ENCODE results near the gene C5orf24. TPM values are rescaled to one million over a fixed set of nuclear protein-coding genes. Genes with fewer than 3 reads are reported as not detected.
A peak's percentile ranks its signal among the peaks of the same experiment; 100 is the strongest.

The C5orf24 gene
- total and polyA plus RNA-seq, 10 of the 15 experiments (the other 5 are each of a cell fraction or from before 2014, with no cell fraction given), result 5.4 to 26.8 (median 15.6) TPM

GRCh38 chr5:134845335-134845851 is 375 bp upstream of the C5orf24 start (continued):
- TF ChIP-seq ATF7 (IDR thresholded peaks at IDR 0.05; ENCODE audit: low read depth) (peak; percentile 28; the same call in 1 of the 2 replicates), STAT1 (conservative IDR thresholded peaks at IDR 0.05) (0 out of 2 replicates have a peak, but pooled peaks have one; percentile 15)

DNA sequence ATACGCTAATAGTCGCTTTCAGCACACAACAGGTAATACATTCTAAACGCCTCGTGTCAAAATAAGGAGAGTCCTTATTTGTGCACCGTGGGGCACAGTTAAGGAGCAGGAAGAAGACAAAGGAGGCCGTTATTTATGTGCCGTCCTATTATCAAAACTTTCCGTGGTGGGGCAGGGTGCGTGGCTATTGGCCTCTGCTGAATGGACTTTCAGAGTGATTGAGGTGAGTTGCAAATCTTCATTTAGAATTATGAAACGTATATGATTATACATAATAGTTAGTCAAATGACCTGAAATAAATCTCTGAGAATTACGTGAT is 833 bp downstream of the C5orf24 start:
- Histone ChIP-seq H3K4me3 (peak overlapping the region; percentile 84), H4K20me1 (ENCODE audit: control insufficient read depth, insufficient read depth) (no peaks in the 10 kb centered on the region; the same call in 1 of the 2 replicates), H3K4me2 (ENCODE audit: control insufficient read depth, insufficient read depth) (peak overlapping the region; percentile 36), H2AFZ (ENCODE audit: control insufficient read depth, low read depth, low read length) (peak overlapping the region; percentile 80), H3K36me3 (ENCODE audit: control insufficient read depth in 2 of 2, insufficient read depth in 2 of 2, low read length in 1 of 2) (peaks cover 0 to 5% of the 10 kb centered on the region in 2 experiments; a peak in 2 of 4 replicates), H3K9me3 (replicated peaks; ENCODE audit: control insufficient read depth, insufficient read depth, low read length) (no peaks in the 10 kb centered on the region), H3K27ac (ENCODE audit: control insufficient read depth, insufficient read depth) (peak overlapping the region; percentile 92), H3K79me2 (ENCODE audit: control insufficient read depth, insufficient read depth, low read length) (peaks cover 42% of the 10 kb centered on the region), H3K27me3 (replicated peaks in 1 of 2; ENCODE audit: control insufficient read depth in 2 of 2, insufficient read depth in 2 of 2, low read length in 1 of 2) (no peaks in the 10 kb centered on the region), H3K9ac (ENCODE audit: control insufficient read depth, insufficient read depth, low read length) (peak overlapping the region; percentile 98), H3K4me1 (ENCODE audit: control insufficient read depth, insufficient read depth, low read length) (peaks cover 10% of the 10 kb centered on the region)
- under 1% methylated on average over 11 of the region's 11 CpGs for WGBS (ENCODE audit: insufficient coverage, insufficient replicate concordance, low lambda C conversion rate, missing lambda C conversion rate)
- ChIA-PET RAD21 (ENCODE audit: unreplicated experiment) (interaction anchor here (0.8 to 1.2 kb wide), 4 partner anchors 27 to 110 kb away, joined by 3 to 6 read pairs (median 5); partner anchors contain the start of genes CAMLG, PCBD2 and TXNDC15), POLR2A (interaction anchor here (1.0 to 1.4 kb wide), 6 partner anchors 9 to 107 kb away, joined by 3 to 5 read pairs (median 4); partner anchors contain the start of gene TXNDC15), CTCF (interaction anchor here (0.8 to 1.4 kb wide), 6 partner anchors 18 to 89 kb away, joined by 3 to 9 read pairs (median 3); partner anchors contain the start of genes PCBD2 and TXNDC15), SMC1A (ENCODE audit: uncharacterized antibody, unreplicated experiment) (interaction anchor here (0.7 to 1.4 kb wide), 7 partner anchors 13 to 108 kb away, joined by 3 to 5 read pairs (median 4); partner anchors contain the start of genes CAMLG and PCBD2)
- in situ Hi-C loops (cut with MboI), result no loop called here
- BruUV-seq (replicated peaks), result TSS peak; percentile 79
- no peak for FAIRE-seq
- DNase-seq (ENCODE audit: low read depth, low spot score), result no peak
- ATAC-seq, result peak; percentile 25
- intact Hi-C loops (cut with micrococcal nuclease; ENCODE audit: unreplicated experiment), result loop anchor here (1.0 kb wide), 1 partner anchor 58 kb away; no protein-coding TSS in a partner anchor
- TF ChIP-seq STAT3 (IDR thresholded peaks at IDR 0.05; ENCODE audit: low read depth, low read length), result no peak
- no peak for TF ChIP-seq ZNF207 (IDR thresholded peaks at IDR 0.05; ENCODE audit: borderline replicate concordance)
- no peak for TF ChIP-seq BCL3 (IDR thresholded peaks at IDR 0.05; ENCODE audit: borderline replicate concordance, insufficient read depth, low read depth, low read length, poor library complexity, severe bottlenecking)
- TF ChIP-seq ELK1 (IDR thresholded peaks at IDR 0.05; ENCODE audit: low read depth, low read length), result no peak
- TF ChIP-seq TBL1XR1 (IDR thresholded peaks at IDR 0.05; ENCODE audit: low read depth, low read length), result no peak
- TF ChIP-seq JUND (IDR thresholded peaks at IDR 0.05; ENCODE audit: low read depth, low read length), result no peak
- TF ChIP-seq, protein P1, sequence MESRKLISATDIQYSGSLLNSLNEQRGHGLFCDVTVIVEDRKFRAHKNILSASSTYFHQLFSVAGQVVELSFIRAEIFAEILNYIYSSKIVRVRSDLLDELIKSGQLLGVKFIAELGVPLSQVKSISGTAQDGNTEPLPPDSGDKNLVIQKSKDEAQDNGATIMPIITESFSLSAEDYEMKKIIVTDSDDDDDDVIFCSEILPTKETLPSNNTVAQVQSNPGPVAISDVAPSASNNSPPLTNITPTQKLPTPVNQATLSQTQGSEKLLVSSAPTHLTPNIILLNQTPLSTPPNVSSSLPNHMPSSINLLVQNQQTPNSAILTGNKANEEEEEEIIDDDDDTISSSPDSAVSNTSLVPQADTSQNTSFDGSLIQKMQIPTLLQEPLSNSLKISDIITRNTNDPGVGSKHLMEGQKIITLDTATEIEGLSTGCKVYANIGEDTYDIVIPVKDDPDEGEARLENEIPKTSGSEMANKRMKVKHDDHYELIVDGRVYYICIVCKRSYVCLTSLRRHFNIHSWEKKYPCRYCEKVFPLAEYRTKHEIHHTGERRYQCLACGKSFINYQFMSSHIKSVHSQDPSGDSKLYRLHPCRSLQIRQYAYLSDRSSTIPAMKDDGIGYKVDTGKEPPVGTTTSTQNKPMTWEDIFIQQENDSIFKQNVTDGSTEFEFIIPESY (IDR thresholded peaks at IDR 0.05), result no peak
- no peak for TF ChIP-seq RB1 (IDR thresholded peaks at IDR 0.05; ENCODE audit: borderline replicate concordance)
- no peak for TF ChIP-seq CBX5 (IDR thresholded peaks at IDR 0.05; ENCODE audit: low read depth)
- no peak for TF ChIP-seq NRF1 (conservative IDR thresholded peaks at IDR 0.05; ENCODE audit: low read depth, low read length)
- TF ChIP-seq, protein P2, sequence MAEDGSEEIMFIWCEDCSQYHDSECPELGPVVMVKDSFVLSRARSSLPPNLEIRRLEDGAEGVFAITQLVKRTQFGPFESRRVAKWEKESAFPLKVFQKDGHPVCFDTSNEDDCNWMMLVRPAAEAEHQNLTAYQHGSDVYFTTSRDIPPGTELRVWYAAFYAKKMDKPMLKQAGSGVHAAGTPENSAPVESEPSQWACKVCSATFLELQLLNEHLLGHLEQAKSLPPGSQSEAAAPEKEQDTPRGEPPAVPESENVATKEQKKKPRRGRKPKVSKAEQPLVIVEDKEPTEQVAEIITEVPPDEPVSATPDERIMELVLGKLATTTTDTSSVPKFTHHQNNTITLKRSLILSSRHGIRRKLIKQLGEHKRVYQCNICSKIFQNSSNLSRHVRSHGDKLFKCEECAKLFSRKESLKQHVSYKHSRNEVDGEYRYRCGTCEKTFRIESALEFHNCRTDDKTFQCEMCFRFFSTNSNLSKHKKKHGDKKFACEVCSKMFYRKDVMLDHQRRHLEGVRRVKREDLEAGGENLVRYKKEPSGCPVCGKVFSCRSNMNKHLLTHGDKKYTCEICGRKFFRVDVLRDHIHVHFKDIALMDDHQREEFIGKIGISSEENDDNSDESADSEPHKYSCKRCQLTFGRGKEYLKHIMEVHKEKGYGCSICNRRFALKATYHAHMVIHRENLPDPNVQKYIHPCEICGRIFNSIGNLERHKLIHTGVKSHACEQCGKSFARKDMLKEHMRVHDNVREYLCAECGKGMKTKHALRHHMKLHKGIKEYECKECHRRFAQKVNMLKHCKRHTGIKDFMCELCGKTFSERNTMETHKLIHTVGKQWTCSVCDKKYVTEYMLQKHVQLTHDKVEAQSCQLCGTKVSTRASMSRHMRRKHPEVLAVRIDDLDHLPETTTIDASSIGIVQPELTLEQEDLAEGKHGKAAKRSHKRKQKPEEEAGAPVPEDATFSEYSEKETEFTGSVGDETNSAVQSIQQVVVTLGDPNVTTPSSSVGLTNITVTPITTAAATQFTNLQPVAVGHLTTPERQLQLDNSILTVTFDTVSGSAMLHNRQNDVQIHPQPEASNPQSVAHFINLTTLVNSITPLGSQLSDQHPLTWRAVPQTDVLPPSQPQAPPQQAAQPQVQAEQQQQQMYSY (CRISPR knock-in tag; IDR thresholded peaks at IDR 0.05), result no peak

Measured in GM12878 (cell line).